Measurements from ENCODE around the gene LRGUK. TPM values are rescaled to one million over a fixed set of nuclear protein-coding genes. Genes with fewer than 3 reads are reported as not detected.

Gene LRGUK
- polyA plus RNA-seq, 3 donors: 0.41 TPM; not detected in 2

DNA sequence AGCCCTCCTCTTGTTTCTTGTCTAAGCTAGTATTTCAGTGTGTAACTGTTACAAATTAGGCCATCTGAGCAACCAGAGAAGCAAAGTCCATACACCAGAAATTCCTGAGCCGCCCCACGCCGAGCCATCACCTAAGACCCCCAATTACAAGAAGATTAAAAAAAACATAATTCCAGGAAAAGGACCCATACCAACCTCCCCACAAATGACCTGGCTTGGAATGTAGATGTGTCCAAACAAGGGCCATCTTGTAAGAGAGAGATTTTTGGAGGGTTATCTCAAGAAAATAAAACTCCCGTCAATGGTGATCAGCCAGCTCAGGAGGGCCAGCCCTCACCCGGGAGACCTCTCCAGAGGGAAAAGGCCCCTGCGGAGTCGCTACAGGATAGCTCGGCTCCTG lies 83.1 kb downstream of the LRGUK start:
- Mint-ChIP-seq H3K4me1 (peaks cover 20% of the 10 kb centered on the region), H3K9me3 (peaks cover 0 to 4% (median under 1%) of the 10 kb centered on the region in 7 donors), H3K27ac (no peak overlapping the region), H3K4me3 (no peak overlapping the region), H3K36me3 (no peaks in the 10 kb centered on the region), H3K27me3 (ENCODE audit: low read depth in 3 of 3) (peaks cover 1 to 4% (median 2%) of the 10 kb centered on the region in 3 donors)
- no peaks in the 10 kb centered on the region for H3K9me3 ChIP-seq (replicated peaks in 1 of 2; ENCODE audit: control insufficient read depth in 1 of 2, insufficient read depth in 1 of 2, low read length in 2 of 2)
- H3K9ac ChIP-seq (ENCODE audit: insufficient read depth, low read length, poor library complexity, severe bottlenecking): no peak overlapping the region
- 100% methylated on average over 1 of the region's 8 CpGs for WGBS (ENCODE audit: insufficient coverage)
- no peak overlapping the region for H3K4me2 ChIP-seq (replicated peaks; ENCODE audit: extremely low read depth, low read length, poor library complexity, severe bottlenecking)
- TF ChIP-seq CTCF (IDR thresholded peaks at IDR 0.05): no peak
- H2AFZ ChIP-seq (ENCODE audit: insufficient read depth, low read depth, low read length, poor library complexity, severe bottlenecking): no peak overlapping the region
- H3K36me3 ChIP-seq (replicated peaks in 1 of 2; ENCODE audit: control insufficient read depth in 1 of 2, insufficient read depth in 2 of 2, low read length in 2 of 2): no peaks in the 10 kb centered on the region
- peaks cover 21 to 23% of the 10 kb centered on the region in 2 donors for H3K4me1 ChIP-seq (ENCODE audit: control insufficient read depth in 1 of 2, insufficient read depth in 2 of 2, low read length in 2 of 2)
- intact Hi-C loops (cut with micrococcal nuclease): no loop called here
- H3K27ac ChIP-seq (ENCODE audit: low read depth in 1 of 2, low read length in 2 of 2): no peak overlapping the region
- H3K27me3 ChIP-seq (ENCODE audit: control insufficient read depth in 2 of 2, insufficient read depth in 2 of 2, low read length in 2 of 2): no peaks in the 10 kb centered on the region
- no peak overlapping the region for H3K4me3 ChIP-seq (replicated peaks in 1 of 3; ENCODE audit: low read depth in 2 of 3, low read length in 3 of 3)
- no peak for DNase-seq
- no peaks in the 10 kb centered on the region for H4K20me1 ChIP-seq (ENCODE audit: insufficient read depth, low read length)
- H3K79me2 ChIP-seq (ENCODE audit: insufficient read depth, low read length): no peaks in the 10 kb centered on the region

DNA sequence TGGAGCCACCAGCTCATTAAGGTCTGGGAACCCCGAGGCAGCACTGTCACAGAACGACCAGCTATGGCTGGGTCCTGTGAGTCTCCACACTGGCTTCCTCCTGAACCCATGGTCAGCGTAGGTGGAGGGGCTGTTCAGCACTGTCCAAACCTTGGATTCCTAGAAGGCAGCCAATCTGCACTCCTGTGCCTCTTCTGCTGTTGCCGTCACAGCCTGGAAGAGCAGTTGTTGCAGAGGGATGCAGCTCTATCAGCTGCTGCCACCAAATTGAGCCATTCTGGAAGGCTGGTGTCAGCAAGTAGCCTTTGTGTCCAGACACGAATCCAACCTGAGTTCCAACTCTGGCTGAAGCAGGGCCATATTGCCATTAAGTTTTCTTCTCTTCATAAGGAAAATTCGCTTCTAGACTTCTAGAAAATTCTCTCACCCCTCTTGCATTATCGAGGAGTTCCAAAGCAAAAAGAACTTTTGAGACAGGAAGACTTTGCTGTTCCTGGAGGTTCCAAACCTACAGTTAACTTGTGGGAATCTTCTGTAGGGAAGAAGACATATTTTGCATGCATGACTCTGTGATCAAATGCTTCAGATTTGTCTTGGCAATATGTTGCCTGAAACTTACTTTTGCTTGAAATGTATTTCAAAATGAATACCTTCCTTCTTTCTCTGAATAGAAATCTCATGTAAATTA lies 84.0 kb downstream of the LRGUK start:
- Histone ChIP-seq H3K27ac (ENCODE audit: low read depth in 1 of 2, low read length in 2 of 2) (no peak overlapping the region), H2AFZ (ENCODE audit: insufficient read depth, low read depth, low read length, poor library complexity, severe bottlenecking) (no peak overlapping the region), H3K36me3 (replicated peaks in 1 of 2; ENCODE audit: control insufficient read depth in 1 of 2, insufficient read depth in 2 of 2, low read length in 2 of 2) (no peaks in the 10 kb centered on the region), H3K4me3 (replicated peaks in 1 of 3; ENCODE audit: low read depth in 2 of 3, low read length in 3 of 3) (no peak overlapping the region), H3K27me3 (ENCODE audit: control insufficient read depth in 2 of 2, insufficient read depth in 2 of 2, low read length in 2 of 2) (no peaks in the 10 kb centered on the region), H3K9me3 (replicated peaks in 1 of 2; ENCODE audit: control insufficient read depth in 1 of 2, insufficient read depth in 1 of 2, low read length in 2 of 2) (no peaks in the 10 kb centered on the region), H3K4me1 (ENCODE audit: control insufficient read depth in 1 of 2, insufficient read depth in 2 of 2, low read length in 2 of 2) (peaks cover 21 to 23% of the 10 kb centered on the region in 2 donors), H3K79me2 (ENCODE audit: insufficient read depth, low read length) (no peaks in the 10 kb centered on the region), H3K4me2 (replicated peaks; ENCODE audit: extremely low read depth, low read length, poor library complexity, severe bottlenecking) (no peak overlapping the region), H4K20me1 (ENCODE audit: insufficient read depth, low read length) (no peaks in the 10 kb centered on the region), H3K9ac (ENCODE audit: insufficient read depth, low read length, poor library complexity, severe bottlenecking) (no peak overlapping the region)
- peaks cover 0 to 4% (median 0%) of the 10 kb centered on the region in 7 donors for H3K9me3 Mint-ChIP-seq
- no peak overlapping the region for H3K27ac Mint-ChIP-seq
- H3K36me3 Mint-ChIP-seq: no peaks in the 10 kb centered on the region
- H3K27me3 Mint-ChIP-seq (ENCODE audit: low read depth in 3 of 3): peaks cover 1 to 4% (median 2%) of the 10 kb centered on the region in 3 donors
- 100% methylated on average over 4 of the region's 7 CpGs for WGBS (ENCODE audit: insufficient coverage)
- H3K4me1 Mint-ChIP-seq: peaks cover 20% of the 10 kb centered on the region
- no peak for TF ChIP-seq CTCF (IDR thresholded peaks at IDR 0.05)
- intact Hi-C loops (cut with micrococcal nuclease): no loop called here
- no peak for DNase-seq
- no peak overlapping the region for H3K4me3 Mint-ChIP-seq

Data from CD14-positive monocyte (primary cell).